ENCODE measurements around the gene CYS1.

Gene CYS1

DNA sequence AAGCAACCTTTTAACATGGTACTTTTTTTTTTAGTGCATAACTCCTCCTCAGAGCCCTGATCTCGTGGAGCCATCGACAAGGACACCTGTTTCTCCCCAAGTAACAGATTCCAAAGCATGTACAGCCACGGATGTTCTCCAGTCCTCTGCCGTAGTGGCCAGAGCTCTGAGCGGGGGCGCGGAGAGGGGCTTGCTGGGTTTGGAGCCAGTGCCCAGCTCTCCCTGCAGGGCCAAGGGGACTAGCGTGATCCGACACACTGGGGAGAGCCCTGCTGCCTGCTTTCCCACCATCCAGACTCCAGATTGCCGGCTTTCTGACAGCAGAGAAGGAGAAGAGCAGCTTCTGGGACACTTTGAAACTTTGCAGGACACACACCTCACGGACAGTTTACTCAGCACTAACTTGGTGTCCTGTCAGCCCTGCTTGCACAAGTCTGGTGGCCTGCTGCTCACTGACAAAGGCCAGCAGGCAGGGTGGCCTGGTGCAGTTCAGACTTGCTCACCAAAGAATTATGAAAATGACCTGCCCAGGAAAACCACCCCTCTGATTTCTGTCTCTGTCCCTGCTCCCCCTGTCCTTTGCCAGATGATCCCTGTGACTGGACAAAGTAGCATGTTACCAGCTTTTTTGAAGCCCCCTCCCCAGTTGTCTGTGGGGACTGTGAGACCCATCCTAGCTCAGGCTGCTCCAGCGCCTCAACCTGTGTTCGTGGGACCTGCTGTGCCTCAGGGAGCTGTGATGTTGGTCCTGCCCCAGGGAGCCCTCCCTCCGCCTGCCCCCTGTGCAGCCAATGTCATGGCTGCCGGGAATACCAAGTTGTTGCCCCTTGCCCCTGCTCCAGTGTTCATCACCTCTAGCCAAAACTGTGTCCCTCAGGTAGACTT, 32.4 kb downstream of the CYS1 start:
- H3K4me1 ChIP-seq, result peaks cover 9% of the 10 kb centered on the region
- no peaks in the 10 kb centered on the region for H3K36me3 ChIP-seq
- TF ChIP-seq, protein P1, sequence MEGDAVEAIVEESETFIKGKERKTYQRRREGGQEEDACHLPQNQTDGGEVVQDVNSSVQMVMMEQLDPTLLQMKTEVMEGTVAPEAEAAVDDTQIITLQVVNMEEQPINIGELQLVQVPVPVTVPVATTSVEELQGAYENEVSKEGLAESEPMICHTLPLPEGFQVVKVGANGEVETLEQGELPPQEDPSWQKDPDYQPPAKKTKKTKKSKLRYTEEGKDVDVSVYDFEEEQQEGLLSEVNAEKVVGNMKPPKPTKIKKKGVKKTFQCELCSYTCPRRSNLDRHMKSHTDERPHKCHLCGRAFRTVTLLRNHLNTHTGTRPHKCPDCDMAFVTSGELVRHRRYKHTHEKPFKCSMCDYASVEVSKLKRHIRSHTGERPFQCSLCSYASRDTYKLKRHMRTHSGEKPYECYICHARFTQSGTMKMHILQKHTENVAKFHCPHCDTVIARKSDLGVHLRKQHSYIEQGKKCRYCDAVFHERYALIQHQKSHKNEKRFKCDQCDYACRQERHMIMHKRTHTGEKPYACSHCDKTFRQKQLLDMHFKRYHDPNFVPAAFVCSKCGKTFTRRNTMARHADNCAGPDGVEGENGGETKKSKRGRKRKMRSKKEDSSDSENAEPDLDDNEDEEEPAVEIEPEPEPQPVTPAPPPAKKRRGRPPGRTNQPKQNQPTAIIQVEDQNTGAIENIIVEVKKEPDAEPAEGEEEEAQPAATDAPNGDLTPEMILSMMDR (IDR thresholded peaks at IDR 0.05; ENCODE audit: low read depth, low read length), result no peak
- no peak overlapping the region for H3K4me3 ChIP-seq (ENCODE audit: low read depth, low read length)
- H3K9me3 ChIP-seq, result no peaks in the 10 kb centered on the region
- no peaks in the 10 kb centered on the region for H3K27me3 ChIP-seq
- no peak for DNase-seq

DNA sequence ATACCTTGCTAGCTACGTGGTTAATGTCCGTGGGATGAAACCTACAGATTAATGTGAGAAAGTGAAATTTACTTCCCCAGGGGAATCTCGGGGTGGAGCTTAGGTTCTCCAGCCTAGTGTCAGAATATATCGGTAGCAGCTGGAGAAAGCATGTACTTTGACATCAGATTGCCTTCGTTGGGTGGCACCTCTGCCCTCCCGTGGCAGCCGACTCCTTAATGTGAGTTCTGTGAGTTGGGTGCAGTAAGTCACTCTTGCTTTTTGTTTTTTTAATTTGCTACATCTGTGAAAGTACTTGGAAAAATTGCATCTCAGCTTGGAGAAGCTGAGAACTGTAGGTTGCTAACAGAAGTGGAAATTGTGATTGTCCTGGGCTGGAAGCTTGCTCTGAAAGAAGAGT, 33.3 kb downstream of the CYS1 start:
- Histone ChIP-seq H3K36me3 (no peaks in the 10 kb centered on the region), H3K4me1 (peaks cover 9% of the 10 kb centered on the region)
- TF ChIP-seq, protein P1 (IDR thresholded peaks at IDR 0.05; ENCODE audit: low read depth, low read length), result no peak

GRCh38 chr2:10045561-10046355, 34.5 kb downstream of the CYS1 start:
- peaks cover 9% of the 10 kb centered on the region for H3K4me1 ChIP-seq
- H3K36me3 ChIP-seq, result no peaks in the 10 kb centered on the region
- TF ChIP-seq, protein P1 (IDR thresholded peaks at IDR 0.05; ENCODE audit: low read depth, low read length), result no peak
- no peaks in the 10 kb centered on the region for H3K9me3 ChIP-seq
- no peak overlapping the region for H3K4me3 ChIP-seq (ENCODE audit: low read depth, low read length)
- H3K27me3 ChIP-seq, result no peaks in the 10 kb centered on the region
- DNase-seq, result no peak

More for the DNA sequence above, 33.3 kb downstream of the CYS1 start:
- no peak for DNase-seq
- Histone ChIP-seq H3K27me3 (no peaks in the 10 kb centered on the region), H3K9me3 (no peaks in the 10 kb centered on the region), H3K4me3 (ENCODE audit: low read depth, low read length) (no peak overlapping the region)

GRCh38 chr2:10043906-10044601, 36.2 kb downstream of the CYS1 start:
- Histone ChIP-seq H3K27me3 (no peaks in the 10 kb centered on the region), H3K4me1 (peaks cover 1% of the 10 kb centered on the region), H3K4me3 (ENCODE audit: low read depth, low read length) (no peak overlapping the region), H3K36me3 (no peaks in the 10 kb centered on the region), H3K9me3 (no peaks in the 10 kb centered on the region)
- TF ChIP-seq, protein P1 (IDR thresholded peaks at IDR 0.05; ENCODE audit: low read depth, low read length), result no peak
- peak; percentile 80 for DNase-seq

DNA sequence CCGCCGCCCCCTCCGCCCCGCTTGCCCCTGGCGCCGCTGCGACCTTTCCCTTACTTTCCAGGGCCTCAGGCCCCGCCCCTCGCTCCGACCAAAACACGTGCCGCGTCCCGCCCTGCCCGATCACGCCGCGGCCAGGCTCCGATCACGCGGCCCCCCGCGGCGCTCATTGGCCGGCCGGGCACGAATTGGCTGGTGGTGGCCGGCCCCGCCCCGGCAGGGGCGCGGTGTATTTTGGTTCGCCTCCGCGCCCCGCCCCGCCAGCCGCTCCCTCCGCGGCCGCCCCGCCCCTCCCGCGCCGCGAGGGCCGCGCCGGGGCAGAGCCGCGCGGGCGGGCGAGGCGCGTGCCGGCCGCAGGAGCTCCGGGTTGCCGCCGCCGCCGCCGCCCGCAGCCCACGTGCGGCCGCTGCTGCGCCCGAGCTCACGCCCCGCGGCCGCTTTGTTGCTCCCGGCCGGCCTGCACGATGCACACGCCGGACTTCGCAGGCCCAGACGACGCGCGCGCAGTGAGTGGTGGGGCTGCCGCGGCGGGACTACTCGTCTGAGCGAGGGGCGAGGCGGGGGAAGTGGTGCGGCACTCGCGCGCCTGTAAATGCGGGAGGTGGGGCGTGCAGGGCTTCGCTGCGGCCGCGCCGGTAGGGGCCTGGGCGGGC, 36.8 kb downstream of the CYS1 start, which contains the start of gene KLF11:
KLF11 (plus strand) TSS at position 295 of the 650 bp plus-strand sequence; CDS start at position 462, 167 bp downstream.
- no peaks in the 10 kb centered on the region for H3K4me1 ChIP-seq
- H3K4me3 ChIP-seq (ENCODE audit: low read depth, low read length), result no peak within 1 kb of the TSS
- H3K9me3 ChIP-seq, result no peaks in the 10 kb centered on the region
- peak; percentile 85 for DNase-seq
- TF ChIP-seq, protein P1 (IDR thresholded peaks at IDR 0.05; ENCODE audit: low read depth, low read length), result no peak
- no peaks in the 10 kb centered on the region for H3K36me3 ChIP-seq
- H3K27me3 ChIP-seq, result no peaks in the 10 kb centered on the region

Measured in BE2C (cell line).